ENCODE data around the gene BIRC5. TPM values are rescaled to one million over a fixed set of nuclear protein-coding genes. Genes with fewer than 3 reads are reported as not detected.

Gene BIRC5
- total and polyA plus RNA-seq, 3 donors from 2014 or later, result 12.4 to 58.5 (median 28.1) TPM

DNA sequence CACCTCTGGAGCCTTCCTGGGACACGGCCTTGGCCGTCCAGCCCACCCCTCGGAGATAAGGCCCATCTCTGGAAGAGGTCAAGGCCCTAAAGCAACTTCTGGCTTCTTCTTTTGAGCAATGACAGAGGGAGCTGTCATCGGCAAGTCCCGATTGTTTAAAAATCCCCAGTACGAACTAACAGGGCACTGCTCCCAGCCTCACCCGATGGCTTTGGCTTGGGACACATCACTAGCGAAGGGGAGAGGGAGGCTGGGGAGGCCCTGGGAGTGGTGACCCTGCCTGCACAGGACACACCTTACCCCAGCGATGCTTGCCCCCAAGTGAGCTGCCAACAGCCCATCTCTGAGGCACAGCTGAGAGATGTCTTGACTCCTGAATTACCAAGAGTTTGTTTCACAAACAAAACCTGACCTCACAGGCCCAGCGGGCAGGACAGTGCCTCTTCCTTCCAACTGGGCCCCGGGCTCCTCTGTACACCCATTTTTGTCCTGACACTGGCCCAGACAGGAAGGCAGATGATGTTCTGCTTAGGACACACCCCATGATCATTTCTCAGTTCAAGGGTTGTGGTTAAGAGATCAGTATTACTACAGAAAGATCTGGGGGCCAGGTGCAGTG lies 40.8 kb upstream of the BIRC5 start:
- no peak for DNase-seq

DNA sequence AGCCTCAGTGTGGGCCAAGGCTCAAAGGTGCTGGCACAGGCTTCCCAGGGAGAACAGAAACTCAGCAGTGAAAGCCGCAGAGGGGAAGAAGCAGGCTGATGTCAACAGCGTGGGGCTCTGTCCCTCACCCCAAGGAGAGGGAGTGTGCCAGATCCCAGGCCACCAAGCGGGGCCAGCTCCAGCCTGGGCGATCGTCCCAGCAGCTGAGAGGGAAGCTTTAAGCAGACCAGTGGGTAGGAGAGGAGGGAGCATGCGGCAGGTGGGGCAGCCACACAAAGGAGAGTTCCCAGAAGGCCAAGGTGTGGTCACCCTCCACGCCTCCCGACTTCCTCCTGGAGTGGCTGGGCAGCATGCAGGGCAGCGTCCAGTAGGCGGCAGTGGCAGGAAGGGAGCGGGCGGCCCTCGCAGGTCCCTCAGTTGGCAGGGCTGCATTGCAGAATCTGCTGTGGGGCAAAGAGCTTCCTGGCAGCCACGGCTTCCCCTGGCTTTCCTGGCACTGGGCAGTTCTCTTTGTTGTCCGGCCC lies 39.6 kb upstream of the BIRC5 start:
- Histone ChIP-seq H3K27ac (peak overlapping the region; percentile 45 to 80), H3K36me3 (ENCODE audit: low read depth, missing control alignments) (no peaks in the 10 kb centered on the region), H3K4me3 (no peak overlapping the region), H3K4me1 (peaks cover 50% of the 10 kb centered on the region), H3K9me3 (no peaks in the 10 kb centered on the region), H3K27me3 (no peaks in the 10 kb centered on the region)
- 39 to 69% methylated on average over 6 to 15 of the region's 15 CpGs for WGBS, 2 donors
- intact Hi-C loops (cut with DNase I; ENCODE audit: low total_unique reads), result no loop called here
- TF ChIP-seq, protein P1, sequence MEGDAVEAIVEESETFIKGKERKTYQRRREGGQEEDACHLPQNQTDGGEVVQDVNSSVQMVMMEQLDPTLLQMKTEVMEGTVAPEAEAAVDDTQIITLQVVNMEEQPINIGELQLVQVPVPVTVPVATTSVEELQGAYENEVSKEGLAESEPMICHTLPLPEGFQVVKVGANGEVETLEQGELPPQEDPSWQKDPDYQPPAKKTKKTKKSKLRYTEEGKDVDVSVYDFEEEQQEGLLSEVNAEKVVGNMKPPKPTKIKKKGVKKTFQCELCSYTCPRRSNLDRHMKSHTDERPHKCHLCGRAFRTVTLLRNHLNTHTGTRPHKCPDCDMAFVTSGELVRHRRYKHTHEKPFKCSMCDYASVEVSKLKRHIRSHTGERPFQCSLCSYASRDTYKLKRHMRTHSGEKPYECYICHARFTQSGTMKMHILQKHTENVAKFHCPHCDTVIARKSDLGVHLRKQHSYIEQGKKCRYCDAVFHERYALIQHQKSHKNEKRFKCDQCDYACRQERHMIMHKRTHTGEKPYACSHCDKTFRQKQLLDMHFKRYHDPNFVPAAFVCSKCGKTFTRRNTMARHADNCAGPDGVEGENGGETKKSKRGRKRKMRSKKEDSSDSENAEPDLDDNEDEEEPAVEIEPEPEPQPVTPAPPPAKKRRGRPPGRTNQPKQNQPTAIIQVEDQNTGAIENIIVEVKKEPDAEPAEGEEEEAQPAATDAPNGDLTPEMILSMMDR (IDR thresholded peaks at IDR 0.05), result peak in 1 of 3 experiments; percentile 28
- TF ChIP-seq POLR2A (IDR thresholded peaks at IDR 0.05), result no peak
- peak; percentile 65 for DNase-seq

More for the DNA sequence above, 40.8 kb upstream of the BIRC5 start:
- no peaks in the 10 kb centered on the region for H3K27me3 ChIP-seq
- peaks cover 55% of the 10 kb centered on the region for H3K4me1 ChIP-seq
- H3K4me3 ChIP-seq, result no peak overlapping the region
- 52 to 58% methylated on average over 8 to 11 of the region's 11 CpGs for WGBS, 2 donors
- H3K36me3 ChIP-seq (ENCODE audit: low read depth, missing control alignments), result no peaks in the 10 kb centered on the region
- intact Hi-C loops (cut with DNase I; ENCODE audit: low total_unique reads), result no loop called here
- H3K9me3 ChIP-seq, result no peaks in the 10 kb centered on the region
- H3K27ac ChIP-seq, result peak overlapping the region; percentile 69 to 80
- no peak for TF ChIP-seq POLR2A (IDR thresholded peaks at IDR 0.05)
- TF ChIP-seq, protein P1 (IDR thresholded peaks at IDR 0.05), result no peak

DNA sequence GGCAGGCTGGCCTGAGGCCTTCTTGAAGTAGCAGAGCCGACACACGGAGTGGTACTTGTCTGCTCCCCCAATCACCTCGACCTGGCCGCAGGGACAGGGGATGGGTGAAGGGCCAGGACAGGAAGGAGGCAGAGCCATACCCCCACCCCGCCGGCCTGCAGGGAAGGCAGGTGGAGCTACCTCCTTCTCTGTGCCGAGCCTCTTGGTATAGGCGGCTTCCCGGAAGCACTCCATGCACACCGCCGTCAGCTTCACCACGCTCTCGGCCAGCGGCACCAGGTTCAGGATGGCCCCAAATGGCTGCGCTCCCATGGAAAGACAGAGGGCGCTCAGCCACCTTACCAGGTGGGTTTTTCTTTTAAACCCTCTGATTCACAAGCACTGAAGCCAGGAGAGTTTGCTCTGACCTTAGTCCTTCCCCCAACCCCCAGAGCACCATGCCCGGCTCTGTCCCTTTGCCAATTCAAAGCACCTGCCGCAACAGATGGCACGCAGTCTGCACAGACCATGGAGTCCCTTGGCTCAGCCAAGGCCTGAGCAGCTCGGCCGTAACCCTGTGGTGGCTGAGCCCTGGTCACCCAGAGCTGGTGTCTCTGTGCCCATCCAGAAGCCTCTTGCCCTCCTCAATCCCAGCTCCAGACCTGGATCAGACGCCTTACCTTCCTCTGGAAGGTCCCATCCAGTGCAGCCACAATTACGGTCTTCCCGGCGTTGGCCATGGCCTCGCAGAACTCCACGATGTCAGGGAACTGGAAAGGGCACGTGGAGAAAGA lies 39.0 kb upstream of the BIRC5 start:
- intact Hi-C loops (cut with DNase I; ENCODE audit: low total_unique reads), result no loop called here
- DNase-seq, result no peak
- Histone ChIP-seq H3K9me3 (no peaks in the 10 kb centered on the region), H3K27me3 (no peaks in the 10 kb centered on the region), H3K36me3 (ENCODE audit: low read depth, missing control alignments) (no peaks in the 10 kb centered on the region), H3K4me1 (peaks cover 52% of the 10 kb centered on the region), H3K27ac (peak overlapping the region; percentile 45 to 80), H3K4me3 (no peak overlapping the region)
- WGBS, 2 donors, result 78 to 88% methylated on average over 6 to 28 of the region's 28 CpGs
- TF ChIP-seq, protein P1 (IDR thresholded peaks at IDR 0.05), result no peak
- no peak for TF ChIP-seq POLR2A (IDR thresholded peaks at IDR 0.05)

DNA sequence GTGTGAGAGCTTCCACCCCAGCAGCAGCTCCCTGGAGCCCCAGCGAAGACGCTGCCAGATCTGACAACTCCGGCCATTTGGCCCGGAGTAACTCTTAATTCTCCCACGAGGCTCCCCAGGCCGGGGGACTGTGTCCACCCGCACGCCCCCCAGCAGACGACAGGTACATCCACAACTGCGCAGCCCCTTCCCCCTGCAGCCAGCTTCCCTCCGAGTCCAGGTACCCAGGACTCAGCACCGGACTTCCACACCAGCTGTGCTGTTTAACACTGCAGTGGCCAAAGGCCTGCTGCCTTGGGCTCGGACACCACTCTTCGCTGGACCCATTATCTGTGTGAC lies 38.4 kb upstream of the BIRC5 start:
- no peak overlapping the region for H3K4me3 ChIP-seq
- TF ChIP-seq, protein P1 (IDR thresholded peaks at IDR 0.05), result no peak
- H3K27ac ChIP-seq, result no peak overlapping the region
- H3K27me3 ChIP-seq, result no peaks in the 10 kb centered on the region
- no peaks in the 10 kb centered on the region for H3K9me3 ChIP-seq
- no peaks in the 10 kb centered on the region for H3K36me3 ChIP-seq (ENCODE audit: low read depth, missing control alignments)
- peaks cover 56% of the 10 kb centered on the region for H3K4me1 ChIP-seq
- WGBS, 2 donors, result 64 to 88% methylated on average over 12 to 14 of the region's 14 CpGs
- intact Hi-C loops (cut with DNase I; ENCODE audit: low total_unique reads), result no loop called here
- no peak for DNase-seq

Measured in testis (tissue), 3 donors.